ES-I3 (cell line): ENCODE results near the gene BABAM2.
"Not testable (repeated sequence)": the region's sequence is repeated elsewhere in the genome, so short reads cannot be mapped to it uniquely, and the experiment has no call there.

ENCODE experiments used
- H3K36me3 ChIP-seq: 2 replicates; pipeline ENCODE4 v1.6.1; 2013; ENCODE audit warnings: mild to moderate bottlenecking, low read length, control low read depth, moderate library complexity; ENCODE audit not compliant: insufficient read depth
- H3K4me1 ChIP-seq: 2 replicates; pipeline ENCODE4 v1.6.1; 2013; ENCODE audit warnings: mild to moderate bottlenecking, control low read depth, low read length; ENCODE audit not compliant: insufficient read depth
- H3K9ac ChIP-seq: 2 replicates; pipeline ENCODE4 v1.6.1; 2013; ENCODE audit warnings: low read depth, mild to moderate bottlenecking, low read length, moderate library complexity
- H3K9me3 ChIP-seq: 2 replicates; pipeline ENCODE4 v1.6.1; 2013; ENCODE audit warnings: mild to moderate bottlenecking, low read length, moderate library complexity; ENCODE audit not compliant: control insufficient read depth, insufficient read depth

The BABAM2 gene

DNA sequence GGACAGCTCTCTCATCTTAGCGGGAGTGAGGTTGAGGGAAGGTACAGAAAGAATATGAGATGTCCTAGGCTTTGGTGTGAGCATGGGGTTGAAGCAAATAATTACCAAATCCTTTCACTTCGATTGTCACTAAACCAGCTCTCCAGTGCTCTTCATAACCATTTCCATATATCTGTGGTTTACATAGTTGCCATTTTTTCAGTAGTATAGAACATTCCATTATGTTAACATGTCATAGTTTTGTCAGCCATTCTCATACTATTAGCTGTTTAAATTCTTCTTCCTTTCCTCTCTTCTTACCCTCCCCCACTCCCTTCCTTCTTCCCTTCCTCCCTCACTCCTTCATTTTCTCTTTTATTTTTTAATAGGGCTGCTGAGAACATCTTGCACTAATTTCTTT lies 205.9 kb downstream of the BABAM2 start:
- H3K9me3 ChIP-seq: no peaks in the 10 kb centered on the region
- no peaks in the 10 kb centered on the region for H3K36me3 ChIP-seq
- H3K4me1 ChIP-seq: no peaks in the 10 kb centered on the region
- H3K9ac ChIP-seq: no peak overlapping the region

DNA sequence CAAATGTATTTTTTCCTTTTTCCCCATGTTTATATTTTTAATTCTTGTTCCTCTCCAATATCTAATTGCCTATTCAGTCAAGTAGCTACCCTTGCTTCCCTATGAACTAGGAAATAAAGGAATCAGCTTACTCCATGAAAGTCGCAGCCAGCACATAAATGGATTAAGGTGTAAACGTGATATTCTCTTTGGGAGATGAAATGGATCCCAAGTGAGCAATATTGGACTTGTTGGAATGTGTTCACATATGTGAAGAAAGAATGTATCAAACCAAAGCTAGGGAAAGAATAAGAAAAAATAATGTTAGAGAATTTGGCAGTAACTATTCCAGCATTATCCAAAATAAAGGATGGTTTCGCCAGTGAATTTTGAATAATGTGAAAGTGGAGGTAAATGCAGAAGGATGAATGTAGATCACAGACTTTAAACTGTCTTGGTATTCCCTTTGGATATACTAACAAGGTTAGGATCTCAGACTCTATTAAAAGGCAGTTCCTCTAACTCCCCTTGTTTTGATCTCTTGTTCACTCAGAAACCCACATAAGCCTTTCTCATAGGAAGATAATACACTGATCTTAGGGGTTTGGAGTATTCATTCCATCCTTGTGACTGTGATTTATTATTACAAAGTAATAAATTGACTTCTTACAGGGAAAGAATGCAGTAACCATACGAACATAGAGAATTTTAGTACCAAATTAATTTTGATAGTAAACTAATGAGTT lies 208.1 kb downstream of the BABAM2 start:
- no peaks in the 10 kb centered on the region for H3K4me1 ChIP-seq
- no peaks in the 10 kb centered on the region for H3K9me3 ChIP-seq
- no peak overlapping the region for H3K9ac ChIP-seq
- H3K36me3 ChIP-seq: no peaks in the 10 kb centered on the region

DNA sequence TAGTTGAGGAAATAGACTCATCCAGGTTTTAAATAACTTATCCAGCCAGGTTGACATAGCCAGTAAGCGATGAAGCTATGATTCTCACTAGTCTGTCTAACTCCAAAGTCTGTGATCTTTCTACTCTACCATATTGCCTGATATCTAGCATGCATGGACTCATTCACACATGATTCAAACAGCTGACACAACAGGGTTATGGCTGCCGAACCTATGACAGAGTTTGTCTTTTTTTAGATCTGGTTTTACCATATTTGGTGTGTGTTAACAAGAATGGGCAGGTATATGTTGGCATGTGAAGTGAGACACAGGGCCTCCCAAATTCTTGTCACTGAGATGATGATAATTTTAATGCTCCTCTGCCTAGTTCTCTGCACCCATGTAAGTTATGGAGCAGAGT lies 210.6 kb downstream of the BABAM2 start:
- Histone ChIP-seq H3K4me1 (no peaks in the 10 kb centered on the region), H3K9ac (no peak overlapping the region), H3K9me3 (no peaks in the 10 kb centered on the region), H3K36me3 (no peaks in the 10 kb centered on the region)

DNA sequence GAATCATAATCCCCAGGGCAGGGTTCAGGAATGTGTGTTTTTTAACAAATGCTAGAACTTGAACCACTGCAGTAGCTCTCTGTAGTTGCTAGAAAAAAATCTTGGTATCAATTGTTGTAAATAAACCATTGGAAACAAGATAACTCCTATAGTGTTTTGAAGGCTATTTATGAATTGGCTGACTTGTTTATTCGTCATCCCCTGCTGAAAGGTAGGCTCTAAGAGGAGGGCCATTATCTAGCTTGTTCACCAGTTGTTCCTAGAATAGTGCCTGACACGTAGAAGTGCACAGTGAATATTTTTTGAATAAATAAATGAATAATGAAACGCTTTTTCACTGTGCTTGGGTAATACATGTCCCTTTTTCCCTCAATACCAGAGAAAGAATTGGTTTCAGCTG lies 211.4 kb downstream of the BABAM2 start:
- Histone ChIP-seq H3K36me3 (no peaks in the 10 kb centered on the region), H3K9ac (no peak overlapping the region), H3K4me1 (no peaks in the 10 kb centered on the region), H3K9me3 (no peaks in the 10 kb centered on the region)

DNA sequence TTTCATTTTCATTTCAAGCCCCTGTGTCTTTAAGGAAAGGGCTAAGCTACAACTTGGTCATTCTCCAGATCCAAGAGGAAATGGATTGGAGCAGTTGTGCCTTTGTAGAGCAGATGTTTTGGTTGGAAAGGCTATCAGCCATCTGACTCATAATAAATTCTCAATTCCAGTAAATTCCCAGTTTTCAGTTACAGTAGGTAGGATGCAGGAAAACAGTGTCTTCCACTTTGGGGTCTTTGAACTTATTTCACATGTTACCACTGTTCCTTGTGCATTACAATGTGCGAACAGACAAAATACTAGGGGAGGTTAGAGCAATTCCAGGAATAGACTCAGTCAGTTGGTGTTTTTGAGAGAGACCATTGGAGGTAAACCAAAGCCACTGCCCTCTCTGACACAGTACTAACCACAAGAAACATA lies 211.9 kb downstream of the BABAM2 start:
- Histone ChIP-seq H3K9ac (no peak overlapping the region), H3K4me1 (no peaks in the 10 kb centered on the region), H3K9me3 (no peaks in the 10 kb centered on the region), H3K36me3 (no peaks in the 10 kb centered on the region)

DNA sequence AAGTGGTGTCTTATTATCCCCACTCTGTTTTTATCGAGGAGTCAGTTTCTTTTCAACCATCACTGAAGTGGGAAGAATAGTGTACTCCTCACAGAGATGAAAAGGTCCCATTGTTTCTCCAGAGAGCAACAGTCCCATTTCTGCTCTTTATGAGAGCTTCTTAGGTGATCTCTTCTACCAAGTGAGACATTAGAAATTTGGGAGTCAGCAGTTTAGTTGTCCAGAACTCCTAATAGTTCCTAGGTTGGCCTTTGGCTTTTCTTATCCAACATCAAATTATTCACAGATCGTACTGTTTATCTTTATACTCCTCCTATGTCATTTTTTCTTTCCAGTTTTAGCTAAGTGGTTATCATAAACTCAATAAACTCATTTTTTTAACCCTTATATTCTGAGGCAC lies 213.1 kb downstream of the BABAM2 start:
- no peak overlapping the region for H3K9ac ChIP-seq
- no peaks in the 10 kb centered on the region for H3K4me1 ChIP-seq
- H3K9me3 ChIP-seq: no peaks in the 10 kb centered on the region
- no peaks in the 10 kb centered on the region for H3K36me3 ChIP-seq

DNA sequence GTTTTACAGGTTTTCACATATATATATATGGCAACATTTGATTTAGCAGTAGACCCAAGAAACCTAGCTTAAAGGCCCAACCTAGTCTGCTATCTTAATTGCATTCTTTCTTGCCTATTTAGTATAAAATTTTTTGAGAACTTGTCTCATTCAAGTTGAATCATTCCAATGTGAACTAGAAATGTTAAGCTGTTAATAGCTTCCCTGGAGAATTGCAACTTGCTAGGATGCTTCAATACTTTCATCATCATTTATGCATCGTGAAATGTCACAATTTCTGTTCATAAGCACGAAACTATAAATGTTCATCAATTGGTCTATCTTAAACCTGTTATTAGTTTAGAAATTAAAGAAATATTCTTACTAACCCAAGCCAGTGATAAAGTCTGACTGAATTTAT lies 217.6 kb downstream of the BABAM2 start:
- H3K36me3 ChIP-seq: no peaks in the 10 kb centered on the region
- H3K9ac ChIP-seq: no peak overlapping the region
- H3K9me3 ChIP-seq: no peaks in the 10 kb centered on the region
- H3K4me1 ChIP-seq: no peaks in the 10 kb centered on the region

DNA sequence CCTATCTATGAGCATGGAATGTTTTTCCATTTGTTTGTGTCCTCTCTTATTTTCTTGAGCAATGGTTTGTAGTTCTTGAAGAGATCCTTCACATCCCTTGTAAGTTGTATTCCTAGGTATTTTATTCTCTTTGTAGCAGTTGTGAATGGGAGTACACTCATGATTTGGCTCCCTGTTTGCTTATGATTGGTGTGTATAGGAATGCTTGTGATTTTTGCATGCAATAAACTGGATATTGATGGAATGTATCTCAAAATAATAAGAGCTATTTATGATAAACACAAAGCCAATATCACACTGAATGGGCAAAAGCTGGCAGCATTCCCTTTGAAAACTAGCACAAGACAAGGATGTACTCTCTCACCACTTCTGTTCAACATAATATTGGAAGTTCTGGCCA lies 223.2 kb downstream of the BABAM2 start:
- not testable (repeated sequence) for H3K9ac ChIP-seq, H3K9me3 ChIP-seq, H3K36me3 ChIP-seq, H3K4me1 ChIP-seq

DNA sequence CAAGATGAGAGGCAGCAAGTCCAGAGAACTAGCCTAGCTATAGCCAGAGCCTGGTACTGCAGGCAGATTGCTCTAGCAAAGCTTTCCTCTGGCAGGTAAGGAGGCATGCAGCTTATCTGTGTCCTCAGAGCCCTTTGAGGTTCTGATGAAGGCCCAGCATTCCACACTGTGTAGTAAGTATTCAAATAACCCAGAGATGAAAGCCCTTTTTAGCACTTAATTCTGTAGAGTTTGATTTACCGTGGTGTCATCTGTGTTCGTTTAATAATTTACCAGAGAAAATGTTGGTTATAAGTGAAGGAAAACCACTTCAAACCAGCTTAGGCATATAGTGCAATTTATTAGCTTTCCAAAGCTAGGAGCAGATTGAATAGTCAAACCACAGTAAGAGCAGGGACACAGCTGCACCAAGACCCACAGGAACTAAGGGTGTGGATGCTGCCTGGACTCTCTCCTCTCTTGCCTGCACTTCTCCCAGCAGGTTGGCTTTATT lies 226.6 kb downstream of the BABAM2 start:
- H3K9me3 ChIP-seq: no peaks in the 10 kb centered on the region
- no peak overlapping the region for H3K9ac ChIP-seq
- H3K4me1 ChIP-seq: no peaks in the 10 kb centered on the region
- no peaks in the 10 kb centered on the region for H3K36me3 ChIP-seq

DNA sequence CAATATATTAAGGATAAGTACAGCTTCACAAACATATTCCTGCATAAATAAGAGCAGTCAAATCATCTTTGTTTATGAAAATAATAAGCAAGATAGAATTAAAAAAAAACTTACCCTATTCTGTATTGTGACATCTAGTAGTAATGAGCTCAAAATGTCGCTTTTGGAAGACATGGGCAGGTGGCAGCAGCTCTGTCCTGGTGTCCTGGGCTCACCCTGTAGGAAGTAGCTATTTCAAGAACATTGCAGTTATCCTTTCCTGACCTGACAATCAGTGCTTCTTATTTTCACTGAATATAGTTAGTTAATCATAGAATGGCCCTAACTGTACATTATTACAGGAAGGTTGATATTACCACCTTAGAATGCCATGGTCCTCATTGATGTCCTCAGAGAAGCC lies 229.1 kb downstream of the BABAM2 start:
- H3K9ac ChIP-seq: no peak overlapping the region
- H3K36me3 ChIP-seq: no peaks in the 10 kb centered on the region
- H3K9me3 ChIP-seq: no peaks in the 10 kb centered on the region
- no peaks in the 10 kb centered on the region for H3K4me1 ChIP-seq

DNA sequence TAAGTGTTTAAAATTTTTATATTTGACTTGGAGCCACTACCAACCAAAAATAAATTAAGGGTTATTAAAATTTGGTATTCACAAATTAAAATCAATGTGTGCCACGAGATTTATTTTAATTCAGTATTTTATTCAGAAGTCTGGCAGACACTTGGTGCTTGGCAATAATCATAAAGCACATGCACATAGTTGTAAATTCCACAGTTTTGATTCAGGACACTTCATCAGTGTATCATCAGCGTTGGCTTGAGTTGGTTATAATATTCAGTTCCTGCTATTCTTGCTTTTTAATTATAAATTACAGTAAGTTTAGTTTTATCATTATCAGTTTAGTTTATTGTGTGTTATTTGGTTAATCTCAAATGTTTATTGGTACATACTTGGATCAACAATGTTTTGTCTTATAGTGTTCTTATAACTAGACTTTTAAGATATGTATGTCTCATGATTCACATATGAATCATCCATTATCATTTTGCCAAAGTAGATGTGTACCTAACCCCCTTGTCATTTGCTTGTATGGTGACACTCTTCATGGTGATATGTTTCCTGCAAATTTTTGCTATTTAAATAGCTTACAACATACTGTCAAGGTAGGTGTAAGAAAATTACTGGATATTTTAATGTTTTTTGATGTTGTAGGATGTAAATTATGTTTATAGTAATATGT lies 237.9 kb downstream of the BABAM2 start:
- no peaks in the 10 kb centered on the region for H3K4me1 ChIP-seq
- no peaks in the 10 kb centered on the region for H3K36me3 ChIP-seq
- H3K9me3 ChIP-seq: no peaks in the 10 kb centered on the region

DNA sequence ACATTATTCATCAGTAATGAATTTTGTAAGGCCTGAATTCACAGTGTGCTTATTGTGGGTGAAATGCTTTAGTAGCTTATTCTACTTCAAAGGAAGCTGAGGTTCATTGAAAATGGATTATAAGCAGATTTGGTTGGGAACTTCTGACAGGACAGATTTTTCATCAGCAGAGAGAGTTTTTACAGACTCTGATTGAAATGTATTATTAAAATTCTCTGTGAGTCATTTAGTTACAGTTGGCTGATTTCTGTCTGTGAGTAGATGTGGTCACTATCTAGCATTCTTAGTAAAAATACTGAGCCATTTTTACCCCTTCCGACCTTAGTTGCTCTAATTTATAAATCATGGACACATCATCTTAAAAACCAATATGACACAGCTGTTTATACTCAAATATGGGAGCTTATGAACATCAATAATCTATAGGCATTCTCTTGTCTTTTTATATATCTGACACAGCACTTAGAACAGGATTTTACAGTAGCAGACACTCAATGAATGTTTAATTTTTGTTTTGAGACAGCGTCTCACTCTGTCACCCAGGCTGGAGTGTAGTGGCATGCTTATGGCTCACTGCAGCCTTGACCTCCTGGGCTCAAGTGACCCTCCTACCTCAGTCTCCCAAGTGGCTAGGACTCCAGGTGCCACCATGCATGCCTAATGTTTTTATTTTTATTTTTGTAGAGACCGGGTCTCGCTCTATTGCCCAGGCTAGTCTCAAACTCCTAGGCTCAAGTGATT lies 239.6 kb downstream of the BABAM2 start:
- Histone ChIP-seq H3K9ac (no peak overlapping the region), H3K36me3 (no peaks in the 10 kb centered on the region), H3K9me3 (no peaks in the 10 kb centered on the region), H3K4me1 (no peaks in the 10 kb centered on the region)

More for the DNA sequence above, 237.9 kb downstream of the BABAM2 start:
- no peak overlapping the region for H3K9ac ChIP-seq

DNA sequence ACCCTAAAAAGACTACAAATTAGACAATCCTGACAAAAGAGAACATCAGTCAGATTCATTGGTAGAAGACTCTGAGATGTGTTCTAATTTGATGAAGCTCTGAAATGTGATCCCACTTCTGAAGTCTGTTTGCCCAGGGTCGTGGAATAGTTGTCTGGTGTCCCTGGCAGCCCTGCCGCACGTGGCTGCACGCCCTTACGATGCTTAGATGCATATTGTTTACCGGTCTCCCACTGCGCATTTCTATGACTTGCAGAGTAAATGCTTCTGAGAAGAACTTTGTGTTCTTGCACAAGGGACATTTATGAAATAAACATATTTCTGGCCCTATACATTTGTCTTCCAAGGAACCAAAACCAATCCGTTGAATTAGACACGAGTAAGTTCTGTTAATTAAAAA lies 243.2 kb downstream of the BABAM2 start:
- H3K36me3 ChIP-seq: no peaks in the 10 kb centered on the region
- H3K9ac ChIP-seq: no peak overlapping the region
- no peaks in the 10 kb centered on the region for H3K9me3 ChIP-seq
- H3K4me1 ChIP-seq: no peaks in the 10 kb centered on the region

DNA sequence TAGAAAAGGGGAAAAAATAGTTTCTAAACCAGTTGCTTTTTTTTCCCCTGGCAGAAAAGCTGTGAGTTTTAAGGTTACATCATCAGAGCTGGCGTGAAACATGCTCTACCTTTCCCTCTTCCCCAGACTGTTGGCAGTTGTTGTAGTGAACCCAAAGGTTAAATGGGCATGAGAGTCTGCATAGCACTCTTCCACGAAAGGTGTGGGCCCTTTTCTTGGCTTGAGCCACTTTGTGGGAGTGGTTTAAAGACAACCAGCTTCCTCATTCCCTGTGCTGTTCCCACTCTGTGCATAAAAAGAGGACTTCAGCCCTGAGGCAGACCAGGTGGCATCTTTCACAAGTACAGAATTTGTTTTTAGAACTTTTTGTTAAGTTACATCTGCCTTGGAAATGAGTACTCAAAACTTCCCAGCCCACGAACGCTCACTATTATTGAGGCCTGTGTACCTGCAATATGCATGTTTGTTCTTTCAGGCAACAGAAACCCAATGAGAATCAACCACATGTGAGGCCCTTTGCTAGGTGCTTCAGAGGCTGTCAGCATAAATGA lies 243.8 kb downstream of the BABAM2 start:
- H3K9me3 ChIP-seq: no peaks in the 10 kb centered on the region
- no peaks in the 10 kb centered on the region for H3K36me3 ChIP-seq
- H3K4me1 ChIP-seq: no peaks in the 10 kb centered on the region
- no peak overlapping the region for H3K9ac ChIP-seq
